ENCODE results near the gene SFMBT1. TPM values are rescaled to one million over a fixed set of nuclear protein-coding genes. Genes with fewer than 3 reads are reported as not detected.

The SFMBT1 gene
- total RNA-seq, 1 donor from 2014 or later, result 5.5 TPM

GRCh38 chr3:53085476-53085875 lies 39.6 kb upstream of the SFMBT1 start:
- Histone ChIP-seq H3K27me3 (ENCODE audit: insufficient read depth, low read length) (no peaks in the 10 kb centered on the region), H3K36me3 (ENCODE audit: insufficient read depth, low read length) (no peaks in the 10 kb centered on the region), H3K9me3 (ENCODE audit: insufficient read depth, low read depth, low read length) (no peaks in the 10 kb centered on the region), H3K4me3 (ENCODE audit: insufficient read depth, low read depth, low read length) (no peak overlapping the region), H3K9ac (ENCODE audit: low read length) (no peak overlapping the region), H3K79me2 (ENCODE audit: insufficient read depth, low read length) (no peaks in the 10 kb centered on the region), H3K4me1 (ENCODE audit: insufficient read depth, low read length) (peaks cover 10% of the 10 kb centered on the region), H4K20me1 (ENCODE audit: insufficient read depth, low read length) (no peaks in the 10 kb centered on the region), H2AFZ (ENCODE audit: low read depth, low read length) (no peak overlapping the region), H3K27ac (ENCODE audit: low read depth, low read length) (no peak overlapping the region), H3K4me2 (ENCODE audit: low read length) (no peak overlapping the region)
- H3K9me3 Mint-ChIP-seq (ENCODE audit: unreplicated experiment), result no peaks in the 10 kb centered on the region
- H3K36me3 Mint-ChIP-seq (ENCODE audit: low read depth, unreplicated experiment), result peaks cover 3% of the 10 kb centered on the region
- no peak for FAIRE-seq
- H3K27ac Mint-ChIP-seq (ENCODE audit: unreplicated experiment), result no peak overlapping the region
- no peak overlapping the region for H3K4me3 Mint-ChIP-seq (ENCODE audit: unreplicated experiment)
- no peak for DNase-seq (ENCODE audit: low read depth)
- H3K4me1 Mint-ChIP-seq (ENCODE audit: low read depth, unreplicated experiment), result no peaks in the 10 kb centered on the region
- H3K27me3 Mint-ChIP-seq (ENCODE audit: low read depth, unreplicated experiment), result no peaks in the 10 kb centered on the region
- TF ChIP-seq CTCF (IDR thresholded peaks at IDR 0.05; ENCODE audit: insufficient read depth, low read depth, low read length), result no peak
- no peak for TF ChIP-seq EZH2 (IDR thresholded peaks at IDR 0.05; ENCODE audit: insufficient read depth, low read length)

GRCh38 chr3:53084310-53085001 lies 38.6 kb upstream of the SFMBT1 start:
- FAIRE-seq (no peak), DNase-seq (ENCODE audit: low read depth) (peak; percentile 42)
- Histone ChIP-seq H4K20me1 (ENCODE audit: insufficient read depth, low read length) (no peaks in the 10 kb centered on the region), H3K4me3 (ENCODE audit: insufficient read depth, low read depth, low read length) (no peak overlapping the region), H3K4me2 (ENCODE audit: low read length) (peak overlapping the region; percentile 55), H3K4me1 (ENCODE audit: insufficient read depth, low read length) (peaks cover 10% of the 10 kb centered on the region), H3K27ac (ENCODE audit: low read depth, low read length) (no peak overlapping the region), H3K9ac (ENCODE audit: low read length) (peak overlapping the region; percentile 19), H3K36me3 (ENCODE audit: insufficient read depth, low read length) (no peaks in the 10 kb centered on the region), H3K9me3 (ENCODE audit: insufficient read depth, low read depth, low read length) (no peaks in the 10 kb centered on the region), H3K27me3 (ENCODE audit: insufficient read depth, low read length) (no peaks in the 10 kb centered on the region), H3K79me2 (ENCODE audit: insufficient read depth, low read length) (no peaks in the 10 kb centered on the region), H2AFZ (ENCODE audit: low read depth, low read length) (no peak overlapping the region)
- H3K4me3 Mint-ChIP-seq (ENCODE audit: unreplicated experiment), result no peak overlapping the region
- H3K4me1 Mint-ChIP-seq (ENCODE audit: low read depth, unreplicated experiment), result no peaks in the 10 kb centered on the region
- no peak overlapping the region for H3K27ac Mint-ChIP-seq (ENCODE audit: unreplicated experiment)
- no peaks in the 10 kb centered on the region for H3K27me3 Mint-ChIP-seq (ENCODE audit: low read depth, unreplicated experiment)
- no peaks in the 10 kb centered on the region for H3K9me3 Mint-ChIP-seq (ENCODE audit: unreplicated experiment)
- H3K36me3 Mint-ChIP-seq (ENCODE audit: low read depth, unreplicated experiment), result peaks cover 3% of the 10 kb centered on the region
- TF ChIP-seq CTCF (IDR thresholded peaks at IDR 0.05; ENCODE audit: insufficient read depth, low read depth, low read length) (no peak), EZH2 (IDR thresholded peaks at IDR 0.05; ENCODE audit: insufficient read depth, low read length) (no peak)

- Mint-ChIP-seq H3K36me3 (ENCODE audit: low read depth, unreplicated experiment) (peaks cover 3% of the 10 kb centered on the region), H3K9me3 (ENCODE audit: unreplicated experiment) (no peaks in the 10 kb centered on the region), H3K27ac (ENCODE audit: unreplicated experiment) (no peak overlapping the region), H3K27me3 (ENCODE audit: low read depth, unreplicated experiment) (no peaks in the 10 kb centered on the region), H3K4me1 (ENCODE audit: low read depth, unreplicated experiment) (no peaks in the 10 kb centered on the region), H3K4me3 (ENCODE audit: unreplicated experiment) (no peak overlapping the region)
- H3K79me2 ChIP-seq (ENCODE audit: insufficient read depth, low read length), result no peaks in the 10 kb centered on the region
- no peaks in the 10 kb centered on the region for H3K36me3 ChIP-seq (ENCODE audit: insufficient read depth, low read length)
- H3K9me3 ChIP-seq (ENCODE audit: insufficient read depth, low read depth, low read length), result no peaks in the 10 kb centered on the region
- no peak overlapping the region for H3K27ac ChIP-seq (ENCODE audit: low read depth, low read length)
- TF ChIP-seq CTCF (IDR thresholded peaks at IDR 0.05; ENCODE audit: insufficient read depth, low read depth, low read length) (no peak), EZH2 (IDR thresholded peaks at IDR 0.05; ENCODE audit: insufficient read depth, low read length) (no peak)
- H3K4me3 ChIP-seq (ENCODE audit: insufficient read depth, low read depth, low read length), result no peak overlapping the region
- H4K20me1 ChIP-seq (ENCODE audit: insufficient read depth, low read length), result no peaks in the 10 kb centered on the region
- H3K4me1 ChIP-seq (ENCODE audit: insufficient read depth, low read length), result peaks cover 10% of the 10 kb centered on the region
- H3K4me2 ChIP-seq (ENCODE audit: low read length), result peak overlapping the region; percentile 55
- FAIRE-seq, result no peak
- no peak overlapping the region for H2AFZ ChIP-seq (ENCODE audit: low read depth, low read length)
- no peaks in the 10 kb centered on the region for H3K27me3 ChIP-seq (ENCODE audit: insufficient read depth, low read length)
- DNase-seq (ENCODE audit: low read depth), result no peak
- peak overlapping the region; percentile 19 for H3K9ac ChIP-seq (ENCODE audit: low read length)
Measured at GRCh38 chr3:53083949-53084309, 38.1 kb upstream of the SFMBT1 start.
